Subcutaneous abdominal adipose tissue (tissue), 5 donors: Measurements from ENCODE around the gene STK16.

Source experiments
- H3K27ac ChIP-seq: one replicate; pipeline ENCODE4 v1.7.0; 2013; ENCODE audit warnings: low read depth, mild to moderate bottlenecking, inconsistent platforms, low read length, moderate library complexity
- H3K27me3 ChIP-seq, 5 donors: one replicate each; pipeline ENCODE4 v1.7.0; 2013; ENCODE audit warnings: low read length in 5 of 5, inconsistent platforms in 1 of 5; ENCODE audit not compliant: control insufficient read depth in 5 of 5, insufficient read depth in 4 of 5
- H3K36me3 ChIP-seq, 5 donors: one replicate each; pipeline ENCODE4 v1.7.0; 2013; ENCODE audit warnings: low read length in 5 of 5; ENCODE audit not compliant: control insufficient read depth in 5 of 5, insufficient read depth in 5 of 5
- H3K4me1 ChIP-seq, 5 donors: one replicate each; pipeline ENCODE4 v1.7.0; 2013; ENCODE audit warnings: low read length in 5 of 5, mild to moderate bottlenecking in 3 of 5, moderate library complexity in 1 of 5; ENCODE audit not compliant: control insufficient read depth in 5 of 5, insufficient read depth in 5 of 5
- H3K4me3 ChIP-seq, 5 donors: one replicate each; pipeline ENCODE4 v1.7.0; 2013; ENCODE audit warnings: low read length in 5 of 5, low read depth in 1 of 5
- H3K9ac ChIP-seq, 5 donors: one replicate each; pipeline ENCODE4 v1.7.0; 2013; ENCODE audit warnings: low read length in 5 of 5, mild to moderate bottlenecking in 4 of 5, moderate library complexity in 3 of 5
- H3K9me3 ChIP-seq, 5 donors: one replicate each; pipeline ENCODE4 v1.7.0; 2013; ENCODE audit warnings: low read length in 5 of 5; ENCODE audit not compliant: control insufficient read depth in 5 of 5
- donor health status: healthy.
- donor health status: healthy.
- donor health status: healthy.
- donor health status: healthy.
- donor health status: healthy.

The STK16 gene

GRCh38 chr2:219269362-219270054 is 24.2 kb downstream of the STK16 start:
- no peaks in the 10 kb centered on the region for H3K36me3 ChIP-seq
- H3K27ac ChIP-seq, result no peak overlapping the region
- no peak overlapping the region for H3K9ac ChIP-seq
- peaks cover 0 to 5% (median 2%) of the 10 kb centered on the region in 5 donors for H3K27me3 ChIP-seq
- no peaks in the 10 kb centered on the region for H3K9me3 ChIP-seq
- H3K4me1 ChIP-seq, result no peaks in the 10 kb centered on the region
- no peak overlapping the region for H3K4me3 ChIP-seq

GRCh38 chr2:219270055-219270372 is 24.7 kb downstream of the STK16 start:
- Histone ChIP-seq H3K27me3 (peaks cover 0 to 5% (median 2%) of the 10 kb centered on the region in 5 donors), H3K9me3 (no peaks in the 10 kb centered on the region), H3K9ac (no peak overlapping the region), H3K27ac (no peak overlapping the region), H3K4me3 (no peak overlapping the region), H3K4me1 (no peaks in the 10 kb centered on the region), H3K36me3 (no peaks in the 10 kb centered on the region)

GRCh38 chr2:219271021-219271420 is 25.7 kb downstream of the STK16 start:
- Histone ChIP-seq H3K27me3 (peaks cover 0 to 5% (median 2%) of the 10 kb centered on the region in 5 donors), H3K4me3 (no peak overlapping the region), H3K9me3 (no peaks in the 10 kb centered on the region), H3K36me3 (no peaks in the 10 kb centered on the region), H3K4me1 (no peaks in the 10 kb centered on the region), H3K9ac (no peak overlapping the region), H3K27ac (no peak overlapping the region)

- H3K36me3 ChIP-seq, result no peaks in the 10 kb centered on the region
- no peak overlapping the region for H3K9ac ChIP-seq
- H3K27me3 ChIP-seq, result peaks cover 0 to 5% (median 2%) of the 10 kb centered on the region in 5 donors
- H3K4me3 ChIP-seq, result no peak overlapping the region
- no peak overlapping the region for H3K27ac ChIP-seq
- no peaks in the 10 kb centered on the region for H3K4me1 ChIP-seq
- H3K9me3 ChIP-seq, result no peaks in the 10 kb centered on the region
These were observed 27.1 kb downstream of the STK16 start for GRCh38 chr2:219272356-219272755.

- H3K27ac ChIP-seq, result no peak overlapping the region
- H3K4me3 ChIP-seq, result no peak overlapping the region
- H3K9me3 ChIP-seq, result no peaks in the 10 kb centered on the region
- H3K27me3 ChIP-seq, result peaks cover 0 to 5% (median 2%) of the 10 kb centered on the region in 5 donors
- peaks cover 2 to 6% (median 3%) of the 10 kb centered on the region in 5 donors for H3K4me1 ChIP-seq
- no peaks in the 10 kb centered on the region for H3K36me3 ChIP-seq
- H3K9ac ChIP-seq, result no peak overlapping the region
These were observed 27.7 kb downstream of the STK16 start for GRCh38 chr2:219272995-219273394.

DNA sequence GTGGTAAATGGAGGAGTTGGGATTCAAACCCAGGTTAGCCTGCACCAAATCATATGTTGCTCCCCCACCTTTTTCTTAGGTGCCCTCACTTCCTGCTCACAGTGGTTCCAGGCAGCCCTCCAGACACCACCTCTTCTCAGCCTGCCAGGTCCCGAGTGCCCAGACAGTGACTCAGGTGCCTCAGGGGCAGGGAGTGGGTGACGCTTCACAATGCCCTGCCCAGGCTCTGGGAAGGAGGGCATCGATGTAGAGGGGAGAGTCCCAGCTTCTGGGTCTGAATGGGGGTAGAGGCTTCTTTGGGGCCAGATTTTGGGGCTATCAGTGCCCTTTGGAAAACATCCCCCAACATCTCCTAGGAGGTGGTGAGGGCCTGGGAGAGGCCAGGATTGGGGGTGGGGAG is 28.7 kb downstream of the STK16 start:
- Histone ChIP-seq H3K27me3 (peaks cover 0 to 5% (median 2%) of the 10 kb centered on the region in 5 donors), H3K36me3 (no peaks in the 10 kb centered on the region), H3K4me1 (peaks cover 4 to 15% (median 12%) of the 10 kb centered on the region in 5 donors), H3K4me3 (no peak overlapping the region), H3K27ac (no peak overlapping the region), H3K9me3 (no peaks in the 10 kb centered on the region), H3K9ac (no peak overlapping the region)

- H3K4me3 ChIP-seq, result no peak overlapping the region
- H3K4me1 ChIP-seq, result peaks cover 4 to 16% (median 13%) of the 10 kb centered on the region in 5 donors
- H3K9ac ChIP-seq, result no peak overlapping the region
- no peak overlapping the region for H3K27ac ChIP-seq
- H3K36me3 ChIP-seq, result no peaks in the 10 kb centered on the region
- H3K9me3 ChIP-seq, result no peaks in the 10 kb centered on the region
- H3K27me3 ChIP-seq, result peaks cover 0 to 5% (median 2%) of the 10 kb centered on the region in 5 donors
These were observed 29.2 kb downstream of the STK16 start for GRCh38 chr2:219274361-219274921.

GRCh38 chr2:219277703-219278654 is 32.7 kb downstream of the STK16 start:
- H3K36me3 ChIP-seq, result peaks cover 0 to 27% (median 25%) of the 10 kb centered on the region in 5 donors
- no peaks in the 10 kb centered on the region for H3K9me3 ChIP-seq
- peak overlapping the region; percentile 64 to 82 (median 78) for H3K9ac ChIP-seq
- H3K27ac ChIP-seq, result peak overlapping the region; percentile 95
- H3K27me3 ChIP-seq, result peaks cover 0 to 2% (median 0%) of the 10 kb centered on the region in 5 donors
- H3K4me3 ChIP-seq, result peak overlapping the region; percentile 14 to 60 (median 44)
- H3K4me1 ChIP-seq, result peaks cover 6 to 30% (median 26%) of the 10 kb centered on the region in 5 donors

DNA sequence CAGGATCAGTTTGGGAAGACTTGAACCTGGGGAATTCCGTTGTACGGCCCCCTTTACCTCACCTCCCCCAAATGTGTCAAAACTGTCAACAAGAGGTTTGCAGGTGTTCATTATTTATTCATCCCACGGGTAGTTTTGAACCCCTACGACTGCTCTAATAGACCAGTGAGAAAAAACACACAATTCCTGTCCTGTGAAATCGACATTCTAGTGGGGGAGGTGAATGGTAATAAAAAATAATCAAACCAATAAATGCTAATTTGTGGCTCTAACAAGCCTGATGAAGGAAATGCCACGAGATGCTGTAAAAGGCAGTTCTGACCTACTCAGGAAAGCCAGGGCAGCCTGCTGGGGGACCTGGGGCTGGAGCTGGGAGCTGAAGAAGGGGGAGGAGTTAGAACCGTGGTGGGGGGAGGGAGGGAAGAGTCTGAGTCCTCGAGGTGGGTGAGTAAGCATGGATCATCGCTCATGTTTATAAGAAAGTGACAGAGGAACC is 33.4 kb downstream of the STK16 start:
- H3K9me3 ChIP-seq, result no peaks in the 10 kb centered on the region
- H3K36me3 ChIP-seq, result peaks cover 0 to 34% (median 32%) of the 10 kb centered on the region in 5 donors
- H3K27me3 ChIP-seq, result no peaks in the 10 kb centered on the region
- H3K9ac ChIP-seq, result peak overlapping the region; percentile 64 to 82 (median 78)
- peak overlapping the region; percentile 95 for H3K27ac ChIP-seq
- H3K4me1 ChIP-seq, result peaks cover 6 to 30% (median 26%) of the 10 kb centered on the region in 5 donors
- H3K4me3 ChIP-seq, result peak overlapping the region; percentile 43 to 82 (median 63)
